ENCODE data around the gene PPP2R3C. TPM values are rescaled to one million over a fixed set of nuclear protein-coding genes. Genes with fewer than 3 reads are reported as not detected.

Gene PPP2R3C
- total RNA-seq, 1 experiment from 2014 or later, result 19.6 TPM

DNA sequence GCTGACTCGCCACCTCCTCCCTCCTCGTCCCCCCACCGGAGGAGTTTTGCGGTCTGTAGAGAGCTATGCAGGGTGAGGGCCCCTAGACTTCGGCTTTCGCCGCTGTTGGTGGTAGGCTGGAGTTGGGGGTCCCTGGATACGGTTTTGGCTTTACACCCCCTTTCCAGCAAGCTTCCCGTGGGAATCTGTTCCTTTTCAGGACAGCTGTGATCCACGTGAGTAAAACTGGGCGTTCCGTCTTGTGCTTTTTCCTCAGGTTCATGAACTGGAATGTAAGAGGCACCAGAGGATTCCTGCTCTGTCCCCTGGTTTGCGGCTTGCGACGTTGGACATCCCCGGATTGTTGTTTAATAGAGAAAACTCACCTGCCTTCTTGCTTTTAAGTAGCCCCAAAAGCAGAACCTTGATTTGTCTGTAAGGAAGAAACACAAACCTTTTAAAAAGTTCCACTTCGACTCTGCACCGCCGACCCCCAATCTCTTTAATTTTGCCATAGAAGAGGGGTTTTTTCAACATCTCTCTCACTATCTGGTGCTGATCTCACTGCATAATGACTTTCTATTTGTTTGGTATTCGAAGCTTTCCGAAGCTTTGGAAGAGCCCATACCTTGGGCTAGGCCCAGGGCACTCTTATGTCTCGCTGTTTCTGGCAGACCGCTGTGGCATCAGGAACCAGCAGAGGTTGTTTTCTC lies 1.1 kb upstream of the PPP2R3C start:
- in situ Hi-C loops (cut with HindIII; ENCODE audit: low pct_unique_long_range_greater_than_20kb, low sequenced_read_pairs), result no loop called here

More for the DNA sequence above, 1.1 kb upstream of the PPP2R3C start:
- no peaks in the 10 kb centered on the region for H3K27me3 ChIP-seq (ENCODE audit: control insufficient read depth, insufficient read depth, low read length)
- peak overlapping the region; percentile 87 to 94 for H3K4me3 ChIP-seq (ENCODE audit: low read depth in 2 of 2, low read length in 2 of 2)
- H3K4me1 ChIP-seq (ENCODE audit: control insufficient read depth, insufficient read depth, low read length), result peaks cover 17% of the 10 kb centered on the region; the same call in 1 of the 2 replicates
- H3K36me3 ChIP-seq (ENCODE audit: control insufficient read depth, insufficient read depth, low read length), result no peaks in the 10 kb centered on the region
- ChIA-PET POLR2A (interaction anchor here (0.6 to 1.4 kb wide), 2 partner anchors 72 to 282 kb away, joined by 5 to 6 read pairs; partner anchors contain the start of gene NFKBIA), CTCF (no interaction called here)
- TSS peak; percentile 79 for BruUV-seq (replicated peaks)
- TF ChIP-seq POLR2AphosphoS5 (IDR thresholded peaks at IDR 0.05; ENCODE audit: low read depth, low read length), result no peak
- no peak for TF ChIP-seq TCF7L2 (IDR thresholded peaks at IDR 0.05; ENCODE audit: low read depth, low read length)
- TF ChIP-seq CTCF (IDR thresholded peaks at IDR 0.05), result no peak
- TF ChIP-seq REST (IDR thresholded peaks at IDR 0.05; ENCODE audit: insufficient read depth in 1 of 2, low read depth in 2 of 2, low read length in 1 of 2), result no peak
- TF ChIP-seq SIN3A (IDR thresholded peaks at IDR 0.05; ENCODE audit: borderline replicate concordance, insufficient read depth, low read depth, low read length), result no peak
- H3K9me3 ChIP-seq (ENCODE audit: control insufficient read depth, insufficient read depth, low read depth, low read length), result no peaks in the 10 kb centered on the region
- DNase-seq (ENCODE audit: low read depth, low spot score) (no peak), ATAC-seq (peak; percentile 54)
- H3K27ac ChIP-seq (ENCODE audit: low read length), result peak overlapping the region; percentile 99
- intact Hi-C loops (cut with micrococcal nuclease; ENCODE audit: unreplicated experiment), result no loop called here

Measured in Panc1 (cell line).